Esophagus mucosa (tissue), 1 donor: ENCODE data around the gene ANAPC13. TPM values are rescaled to one million over a fixed set of nuclear protein-coding genes. Genes with fewer than 3 reads are reported as not detected.

Experiments used
- ATAC-seq: fragments of 200-7000 bp; cut with Tn5 transposase; one replicate; pipeline ENCODE4 v1.9.1; 2020
- total RNA-seq: library from RNA; stranded (reverse); gene quantifications from one replicate; pipeline ENCODE4 v1.2.4, GENCODE V29; 2023
- donor health status: DM: yes; HTN: yes; CAD: no.

ANAPC13 gene, protein sequence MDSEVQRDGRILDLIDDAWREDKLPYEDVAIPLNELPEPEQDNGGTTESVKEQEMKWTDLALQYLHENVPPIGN
- total RNA-seq, result 17.5 TPM

GRCh38 chr3:134485718-134486576 lies at the start of gene ANAPC13, which contains the start of gene CEP63:
Gene ANAPC13 (minus strand): TSS chr3:134485985. CDS start chr3:134482904, 3,081 bp downstream.
Gene CEP63 (plus strand): TSS chr3:134486057. CDS start chr3:134495321, 9,264 bp downstream.
- peak; percentile 92 for ATAC-seq

GRCh38 chr3:134535186-134535970 lies 49.6 kb upstream of the ANAPC13 start:
- ATAC-seq, result no peak

DNA sequence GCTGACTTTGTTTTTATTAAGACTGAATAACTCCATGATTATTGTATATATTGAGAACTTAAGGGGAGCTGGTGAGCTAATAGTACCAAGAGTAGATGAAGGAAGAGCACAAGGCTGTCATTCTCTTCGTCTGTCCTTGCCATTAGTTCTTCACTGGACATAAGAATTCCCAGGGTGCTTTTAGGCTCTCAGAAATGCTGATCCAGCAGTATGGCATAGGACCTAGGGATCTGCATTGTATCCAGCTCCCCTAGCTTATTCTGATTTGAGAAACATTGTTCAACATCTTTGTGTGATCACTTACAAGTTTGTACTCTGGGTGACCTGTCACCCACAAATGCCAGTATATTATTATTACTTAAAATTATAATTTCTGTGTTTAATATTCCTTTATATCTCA lies 47.7 kb upstream of the ANAPC13 start:
- ATAC-seq, result no peak

DNA sequence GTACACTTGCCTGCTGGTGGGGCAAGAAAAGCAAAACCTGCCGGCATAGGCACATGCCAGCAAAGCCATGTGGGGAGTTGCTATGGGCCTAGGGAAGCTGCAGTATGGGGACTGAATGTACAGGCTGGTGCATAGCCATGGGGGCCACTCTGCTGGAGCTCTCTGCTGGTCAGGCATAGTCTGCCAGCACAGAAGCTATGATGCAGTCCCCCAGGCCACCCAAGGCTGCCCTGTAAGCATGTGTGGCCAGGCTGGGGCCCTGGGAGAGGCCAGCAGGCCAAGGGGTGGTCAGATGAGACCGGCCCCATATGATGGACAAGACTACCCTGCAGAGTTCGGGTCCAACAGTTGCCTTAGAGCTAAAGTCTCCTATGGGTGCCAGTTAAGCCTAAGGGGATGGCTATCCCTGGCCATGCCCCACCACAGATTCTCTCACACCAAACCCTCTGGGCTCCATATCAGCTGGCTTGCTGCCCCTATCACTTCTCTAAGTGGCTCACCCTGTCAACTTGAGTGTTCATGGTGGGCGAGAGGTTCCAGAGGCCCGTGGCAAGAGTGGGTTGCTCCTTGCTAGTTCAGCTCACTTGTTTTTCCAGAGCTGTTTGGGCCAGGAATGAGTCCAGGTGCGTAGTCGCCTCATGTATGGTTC lies 41.9 kb upstream of the ANAPC13 start:
- ATAC-seq, result no peak

DNA sequence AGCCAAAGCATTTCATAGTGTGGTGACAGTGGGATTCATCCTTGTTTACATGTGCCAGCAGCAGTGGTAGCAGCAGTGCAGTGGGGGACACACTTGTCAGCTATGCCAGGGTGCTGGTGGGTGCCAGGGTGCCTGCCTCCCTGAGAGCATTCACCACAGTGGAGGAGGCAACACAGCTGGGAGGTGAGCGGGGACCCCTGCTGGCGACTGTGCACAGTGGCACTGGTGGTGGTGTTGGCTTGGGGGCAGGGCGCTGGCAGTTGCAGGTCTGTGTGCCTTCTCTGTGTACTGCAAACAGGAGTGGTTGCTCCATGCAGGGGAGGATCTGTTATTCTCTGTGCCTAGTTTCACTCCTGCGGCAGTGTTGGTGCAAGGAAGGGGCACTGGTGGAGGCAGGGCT lies 41.3 kb upstream of the ANAPC13 start:
- peak; percentile 31 for ATAC-seq

DNA sequence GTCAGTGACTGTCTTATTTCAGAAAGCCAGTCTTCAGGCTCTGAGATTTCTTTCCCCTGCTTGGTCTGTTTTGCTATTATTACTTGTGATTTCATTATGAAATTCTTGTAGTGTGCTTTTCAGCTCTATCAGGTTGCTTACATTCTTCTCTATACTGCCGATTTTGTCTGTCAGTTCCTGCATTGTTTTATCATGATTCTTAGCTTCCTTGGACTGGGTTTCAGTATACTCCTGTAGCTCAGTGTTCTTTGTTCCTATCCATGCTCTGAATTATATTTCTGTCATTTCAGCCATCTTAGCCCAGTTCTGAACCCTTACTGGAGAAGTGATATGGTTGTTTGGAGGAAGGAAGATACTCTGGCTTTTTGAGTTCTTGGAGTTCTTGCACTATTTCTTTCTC lies 40.5 kb upstream of the ANAPC13 start:
- no peak for ATAC-seq

DNA sequence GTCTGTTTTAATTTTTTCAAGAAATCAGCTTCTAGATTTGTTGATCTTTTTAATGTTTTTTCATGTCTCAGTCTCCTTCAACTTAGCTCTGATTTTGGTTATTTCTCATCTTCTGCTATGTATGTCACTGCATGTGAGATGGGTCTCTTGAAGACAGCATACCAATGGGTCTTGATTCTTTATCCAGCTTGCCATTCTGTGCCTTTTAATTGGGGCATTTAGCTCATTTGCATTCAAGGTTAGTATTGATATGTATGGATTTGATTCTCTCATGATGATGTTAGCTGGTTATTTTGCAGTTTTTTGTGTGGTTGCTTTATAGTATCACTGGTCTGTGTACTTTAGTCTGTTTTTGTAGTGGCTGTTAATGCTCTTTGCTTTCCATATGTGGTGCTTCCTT lies 39.5 kb upstream of the ANAPC13 start:
- ATAC-seq, result no peak

GRCh38 chr3:134522541-134522940 lies 36.8 kb upstream of the ANAPC13 start:
- no peak for ATAC-seq

DNA sequence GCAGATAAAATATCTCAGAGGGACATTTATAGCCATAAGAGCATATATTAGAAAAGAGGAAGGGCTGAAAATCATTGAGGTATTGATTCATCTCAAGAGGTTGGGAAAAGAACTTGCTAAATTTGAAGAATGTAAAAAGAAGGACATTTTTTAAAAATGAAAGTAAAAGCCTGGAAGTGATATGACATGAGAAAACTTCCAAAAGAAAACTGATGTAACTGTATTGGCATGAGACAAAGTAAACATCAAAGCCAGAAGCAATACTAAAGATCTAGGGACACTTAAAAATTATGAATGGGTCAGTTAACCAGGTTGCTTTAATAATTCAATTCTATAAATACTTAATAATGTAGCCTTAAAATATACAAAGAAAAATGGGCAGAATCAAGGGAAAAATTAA lies 32.0 kb upstream of the ANAPC13 start:
- no peak for ATAC-seq

- no peak for ATAC-seq
Measured at GRCh38 chr3:134516905-134517304, 31.1 kb upstream of the ANAPC13 start.

- no peak for ATAC-seq
Measured at GRCh38 chr3:134511500-134511899, 25.7 kb upstream of the ANAPC13 start.

DNA sequence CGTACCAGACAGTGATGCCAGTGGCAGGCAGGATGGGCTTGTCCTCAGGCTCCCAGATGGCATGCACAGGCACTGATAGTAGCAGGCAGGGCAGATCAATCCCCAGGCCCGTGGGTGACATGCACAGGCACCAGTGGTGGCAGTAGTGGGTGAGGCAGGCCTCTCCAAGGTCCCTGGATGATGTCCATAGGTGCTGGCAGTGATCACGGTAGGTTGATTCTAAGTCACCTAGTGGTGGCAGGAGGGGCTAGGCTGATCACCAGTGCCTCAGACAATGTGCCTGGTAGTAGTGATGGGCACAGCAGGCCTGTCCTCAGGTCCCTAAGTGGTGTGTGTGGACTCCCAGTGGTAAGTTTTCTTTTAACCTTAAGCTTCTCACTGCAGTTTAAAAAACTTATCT lies 19.7 kb upstream of the ANAPC13 start:
- ATAC-seq, result no peak

GRCh38 chr3:134504132-134504531 lies 18.3 kb upstream of the ANAPC13 start:
- no peak for ATAC-seq

GRCh38 chr3:134503266-134503665 lies 17.5 kb upstream of the ANAPC13 start:
- no peak for ATAC-seq

DNA sequence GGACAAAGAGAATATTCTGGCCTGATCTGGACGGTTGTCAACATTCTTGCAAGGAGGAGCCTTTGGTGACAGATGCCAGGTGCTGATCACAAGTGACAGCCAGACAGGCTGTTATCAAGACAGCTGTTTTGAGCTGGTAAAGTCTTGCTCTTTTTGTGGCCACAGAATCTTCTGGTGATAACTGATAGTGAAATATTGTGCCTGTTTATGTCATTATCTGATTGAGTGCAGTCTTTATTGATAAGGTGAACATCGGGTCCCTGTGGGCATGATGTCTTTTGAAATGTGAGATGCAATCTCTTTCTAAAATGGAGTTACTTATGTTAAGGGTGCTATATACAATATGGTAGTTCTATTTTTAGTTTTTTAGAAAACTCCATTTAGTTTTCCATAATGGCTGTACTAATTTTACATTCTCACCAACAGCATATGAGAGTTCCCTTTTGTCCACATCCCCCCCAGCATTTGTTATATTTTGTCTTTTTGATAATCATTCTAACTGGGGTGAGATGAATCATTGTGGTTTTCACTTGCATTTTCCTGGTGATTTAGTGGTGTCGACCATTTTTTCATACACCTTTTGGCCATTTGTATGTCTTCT lies 10.8 kb upstream of the ANAPC13 start:
- ATAC-seq, result no peak

GRCh38 chr3:134495980-134496379 lies 10.2 kb upstream of the ANAPC13 start:
- ATAC-seq, result no peak

DNA sequence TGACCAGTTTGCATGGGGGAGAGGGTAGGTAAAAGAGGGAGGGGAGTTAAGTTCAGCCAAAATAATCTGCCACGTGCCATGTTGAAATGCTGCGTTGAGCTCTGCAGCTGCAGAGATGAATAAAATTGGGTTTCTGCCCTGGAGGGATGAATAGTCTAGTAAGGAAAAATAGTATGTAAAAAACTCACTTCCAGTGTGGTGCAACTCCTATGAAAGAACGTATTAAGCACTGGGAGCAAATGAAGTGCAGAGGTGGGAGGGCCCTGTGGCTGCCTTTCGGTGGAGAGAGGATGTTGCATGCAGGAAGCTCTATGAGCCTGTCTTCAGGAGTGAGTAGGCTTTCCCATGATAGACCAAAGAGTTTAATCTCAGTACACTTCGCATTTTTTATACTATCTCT lies 8.7 kb upstream of the ANAPC13 start:
- ATAC-seq, result peak; percentile 22

DNA sequence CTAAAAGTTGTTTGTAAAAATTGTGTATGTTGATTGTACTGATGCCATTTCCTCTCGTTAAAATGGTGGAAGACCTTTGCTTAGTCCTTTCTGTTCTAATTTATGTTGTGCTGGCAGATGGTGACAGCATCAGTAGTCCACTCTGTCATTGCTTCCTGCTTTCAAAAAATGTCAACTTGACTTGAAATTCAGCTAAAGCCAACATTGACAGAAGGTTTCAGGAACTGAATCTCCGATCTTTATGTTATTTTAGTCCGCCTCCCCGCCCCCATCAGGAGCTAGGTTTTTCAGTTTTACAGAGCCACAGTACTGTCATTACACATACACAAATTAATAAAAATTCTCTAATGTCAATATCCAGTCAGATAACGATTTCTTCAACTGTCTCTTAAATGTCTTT lies 1.6 kb upstream of the ANAPC13 start:
- ATAC-seq, result no peak

DNA sequence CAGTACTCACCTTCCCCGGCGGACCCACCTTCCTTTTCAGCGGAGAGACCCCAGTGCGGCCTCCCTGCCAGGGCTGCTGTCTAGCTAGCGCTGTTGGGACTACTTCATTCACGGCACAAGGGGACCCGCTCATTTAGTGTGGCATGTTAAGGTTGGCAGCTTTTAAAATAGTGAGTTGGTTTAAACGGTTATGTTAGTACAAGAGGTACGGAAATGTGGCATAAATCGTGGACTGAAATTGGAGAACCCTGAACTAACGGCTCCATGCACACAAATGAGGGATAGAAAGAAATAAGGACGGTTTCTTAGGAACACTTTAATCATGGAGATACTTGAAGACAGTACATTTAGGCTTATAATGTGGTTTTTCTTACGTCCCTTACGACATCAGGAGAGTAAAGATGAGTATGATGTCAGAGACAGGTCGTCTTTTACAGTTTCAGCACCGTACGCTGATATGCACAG lies 824 bp upstream of the ANAPC13 start:
- ATAC-seq, result no peak

- ATAC-seq, result peak; percentile 14
Measured at GRCh38 chr3:134485075-134485717, 589 bp downstream of the ANAPC13 start.

- no peak for ATAC-seq
Measured at GRCh38 chr3:134483195-134483900, 2.4 kb downstream of the ANAPC13 start.
